Heart right ventricle (tissue), 16 donors: ENCODE measurements around the gene MB21D2. TPM values are rescaled to one million over a fixed set of nuclear protein-coding genes. Genes with fewer than 3 reads are reported as not detected.
A peak's percentile ranks its signal among the peaks of the same experiment; 100 is the strongest.

Experiments used
- ATAC-seq, 8 donors: fragments of 200-7000 bp; cut with Tn5 transposase; one replicate each; pipeline ENCODE4 v1.9.1; 2020; ENCODE audit warnings: mild to moderate bottlenecking in 8 of 8, moderate library complexity in 8 of 8, moderate number of reproducible peaks in 1 of 8
- DNase-seq, 2 donors: peaks; one replicate each; pipeline ENCODE4 v3.0.0-alpha.2; 2020
- H3K27ac ChIP-seq, 10 donors: fragments of 200-600 bp; sonication (generic) in 2 of 10; one replicate each; pipeline versions ENCODE4 v1.5.0 to v1.8.0; 2020 to 2022; ENCODE audit warnings: mild to moderate bottlenecking in 3 of 10
- H3K27me3 ChIP-seq, 7 donors: fragments of 200-600 bp; one replicate each; pipeline ENCODE4 v1.8.0; 2021 to 2022; ENCODE audit warnings: mild to moderate bottlenecking in 2 of 7
- H3K36me3 ChIP-seq, 9 donors: fragments of 200-600 bp; sonication (generic) in 1 of 9; one replicate each; pipeline versions ENCODE4 v1.5.0 to v1.8.0; 2020 to 2022; ENCODE audit warnings: mild to moderate bottlenecking in 2 of 9
- H3K4me1 ChIP-seq, 9 donors: fragments of 200-600 bp; sonication (generic) in 1 of 9; one replicate each; pipeline versions ENCODE4 v1.5.0 to v1.8.0; 2020 to 2022; ENCODE audit warnings: mild to moderate bottlenecking in 4 of 9
- H3K4me3 ChIP-seq, 10 donors: fragments of 200-600 bp; sonication (generic) in 2 of 10; one replicate each; pipeline versions ENCODE4 v1.5.0 to v1.8.0; 2020 to 2022; ENCODE audit warnings: mild to moderate bottlenecking in 7 of 10, moderate library complexity in 2 of 10
- H3K9me3 ChIP-seq, 11 donors: fragments of 200-600 bp in 10 of 11; sonication (generic) in 2 of 11; one replicate each; pipeline versions ENCODE4 v1.5.0 to v1.8.0; 2013 to 2022; ENCODE audit warnings: mild to moderate bottlenecking in 2 of 11, control low read depth in 1 of 11, moderate library complexity in 1 of 11
- WGBS, 2 donors: extraction: QIAGEN DNeasy Blood & Tissue Kit; methylation state at CpG; one replicate each; pipeline ENCODE4 v1.1.7; 2013; ENCODE audit warnings: inconsistent platforms in 1 of 2; 5-methylcytosine and 5-hydroxymethylcytosine counted together
- intact Hi-C, 10 donors: fragments of 100-400 bp; cut with DNase I; formaldehyde crosslinking; loops; one replicate each; pipeline versions ENCODE4 v1.11.1 to v1.14.2; 2022
- polyA plus RNA-seq, 2 donors: library from polyadenylated mRNA; stranded (reverse); fragments of 200-250 nt; gene quantifications; one replicate each; pipeline ENCODE4 v1.2.3, GENCODE V29; 2013
- total RNA-seq, 10 donors: library from RNA; stranded (reverse); fragmentation: NEBNext Ultra II Directional in 3 of 10; extraction: Animal tissue kit (Norgen Biotek cat#: 25700) in 3 of 10; gene quantifications; one replicate each; pipeline versions ENCODE4 v1.2.1 to v1.2.4, GENCODE V29; 2021 to 2023
- TF ChIP-seq, protein P1 (sequence below), 9 donors: fragments of 200-600 bp; sonication (generic) in 2 of 9; IDR thresholded peaks; one replicate each; pipeline versions ENCODE4 v1.5.0 to v1.8.0; 2021 to 2022; ENCODE audit warnings: antibody characterized with exemption in 9 of 9, mild to moderate bottlenecking in 5 of 9, moderate library complexity in 1 of 9
- donor health status: Arrhythmogenic right ventricular cardiomyopathy.
- donor health status: ischemic (EF 13 %, LVEDD 7.1; RV severe dilation, severe dysfunction).
- donor health status: healthy with polysubstance abuse.
- donor health status: DM: no; HTN: yes; CAD: no.
- donor health status: DM: no; HTN: no; CAD: no.
- donor health status: ischemic (EF 25% LVEDD 6.9; RV normal size, moderate dysfunction).
- donor health status: ischemic (EF 25% LVEDD 5.7; RV mildly dilated, moderate dysfunction).
- donor health status: healthy.
- donor health status: DM: yes; HTN: yes; CAD: no.
- donor health status: Ischemic cardiomyopathy.
- donor health status: ischemic (EF 35%, LVEDD 5.7; RV mildly dilated, moderate dysfunction).
- donor health status: nonischemic (EF 11% LVEDD 7.7; RV severe dilation, severe dysfunction).
- donor health status: DM: yes; HTN: yes; CAD: no.
- donor health status: PGD.
- donor health status: ischemic (EF 29% LVEDD 5.4; RV normal size, mild dysfunction).
- donor health status: nonischemic (EF 23%, LVEDD 6.1; RV moderate dilation, normal function).

Gene MB21D2
- total and polyA plus RNA-seq, 12 donors = 0.80 to 4.4 (median 2.8) TPM

DNA sequence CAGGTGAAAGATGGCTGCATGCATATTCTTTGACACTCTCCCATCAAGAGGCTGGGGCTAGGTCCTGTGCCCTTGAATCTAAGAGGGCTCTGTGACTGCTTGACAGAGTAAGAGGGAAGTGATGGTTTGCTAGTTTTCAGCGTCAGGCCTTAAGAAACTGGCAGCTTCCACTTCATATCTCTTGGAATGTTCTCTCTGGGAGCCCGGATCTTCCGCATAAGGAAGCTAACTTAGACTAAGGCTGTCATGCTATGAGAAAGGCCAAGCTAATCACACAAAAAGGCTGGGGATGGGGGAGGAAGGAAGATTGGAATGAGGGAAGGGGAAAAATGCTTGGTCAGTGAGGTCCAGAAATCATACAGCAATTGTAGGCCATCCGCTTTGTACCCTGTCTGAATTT is 50.0 kb downstream of the MB21D2 start:
- H3K4me3 ChIP-seq = no peak overlapping the region
- H3K27me3 ChIP-seq = no peaks in the 10 kb centered on the region
- H3K4me1 ChIP-seq = peaks cover 8 to 62% (median 32%) of the 10 kb centered on the region in 9 donors
- H3K9me3 ChIP-seq = peaks cover 0 to 4% (median 0%) of the 10 kb centered on the region in 11 donors
- no peaks in the 10 kb centered on the region for H3K36me3 ChIP-seq
- peak overlapping the region in 3 of 10 donors; percentile 21 to 41 (median 40) for H3K27ac ChIP-seq
- TF ChIP-seq, protein P1, sequence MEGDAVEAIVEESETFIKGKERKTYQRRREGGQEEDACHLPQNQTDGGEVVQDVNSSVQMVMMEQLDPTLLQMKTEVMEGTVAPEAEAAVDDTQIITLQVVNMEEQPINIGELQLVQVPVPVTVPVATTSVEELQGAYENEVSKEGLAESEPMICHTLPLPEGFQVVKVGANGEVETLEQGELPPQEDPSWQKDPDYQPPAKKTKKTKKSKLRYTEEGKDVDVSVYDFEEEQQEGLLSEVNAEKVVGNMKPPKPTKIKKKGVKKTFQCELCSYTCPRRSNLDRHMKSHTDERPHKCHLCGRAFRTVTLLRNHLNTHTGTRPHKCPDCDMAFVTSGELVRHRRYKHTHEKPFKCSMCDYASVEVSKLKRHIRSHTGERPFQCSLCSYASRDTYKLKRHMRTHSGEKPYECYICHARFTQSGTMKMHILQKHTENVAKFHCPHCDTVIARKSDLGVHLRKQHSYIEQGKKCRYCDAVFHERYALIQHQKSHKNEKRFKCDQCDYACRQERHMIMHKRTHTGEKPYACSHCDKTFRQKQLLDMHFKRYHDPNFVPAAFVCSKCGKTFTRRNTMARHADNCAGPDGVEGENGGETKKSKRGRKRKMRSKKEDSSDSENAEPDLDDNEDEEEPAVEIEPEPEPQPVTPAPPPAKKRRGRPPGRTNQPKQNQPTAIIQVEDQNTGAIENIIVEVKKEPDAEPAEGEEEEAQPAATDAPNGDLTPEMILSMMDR (IDR thresholded peaks at IDR 0.05) = no peak
- ATAC-seq (peak in 6 of 8 donors; percentile 22 to 63 (median 48)), DNase-seq (no peak)
- 57 to 69% methylated on average over 4 of the region's 4 CpGs for WGBS, 2 donors
- intact Hi-C loops = loop anchor here in 3 of 10 donors (5.0 to 10.0 kb wide), 2 partner anchors 47 to 50 kb away; partner anchors contain the start of gene MB21D2 (in 3 of the 3)

DNA sequence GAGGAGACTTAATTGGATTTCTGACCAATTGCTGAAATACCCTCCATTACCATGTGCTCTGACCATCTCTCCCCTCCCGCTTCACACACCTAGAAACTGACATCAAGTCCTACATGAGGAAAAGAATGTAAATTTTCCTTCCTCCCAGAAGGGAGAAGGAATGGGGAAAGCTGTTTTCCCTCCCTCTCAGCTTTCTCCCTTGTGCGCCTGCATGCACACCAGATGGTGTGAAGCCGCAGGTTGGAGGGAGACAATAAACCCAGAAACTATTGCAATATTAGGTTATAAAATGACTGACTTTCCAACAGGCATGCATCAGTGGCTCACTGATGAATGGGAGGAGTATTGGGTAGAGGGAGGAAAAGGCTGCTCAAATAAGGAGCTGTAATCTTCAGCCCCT is 50.9 kb downstream of the MB21D2 start:
- no peak for ATAC-seq
- 97 to 99% methylated on average over 3 of the region's 3 CpGs for WGBS, 2 donors
- Histone ChIP-seq H3K27me3 (no peaks in the 10 kb centered on the region), H3K4me1 (peaks cover 8 to 62% (median 32%) of the 10 kb centered on the region in 9 donors), H3K9me3 (peaks cover 0 to 5% (median 0%) of the 10 kb centered on the region in 11 donors), H3K27ac (peak overlapping the region in 1 of 10 donors; percentile 21), H3K4me3 (no peak overlapping the region), H3K36me3 (no peaks in the 10 kb centered on the region)
- intact Hi-C loops = loop anchor here in 3 of 10 donors (5.0 to 10.0 kb wide), 2 partner anchors 48 to 50 kb away; partner anchors contain the start of gene MB21D2 (in 3 of the 3)
- TF ChIP-seq, protein P1 (IDR thresholded peaks at IDR 0.05) = no peak
- DNase-seq = no peak

DNA sequence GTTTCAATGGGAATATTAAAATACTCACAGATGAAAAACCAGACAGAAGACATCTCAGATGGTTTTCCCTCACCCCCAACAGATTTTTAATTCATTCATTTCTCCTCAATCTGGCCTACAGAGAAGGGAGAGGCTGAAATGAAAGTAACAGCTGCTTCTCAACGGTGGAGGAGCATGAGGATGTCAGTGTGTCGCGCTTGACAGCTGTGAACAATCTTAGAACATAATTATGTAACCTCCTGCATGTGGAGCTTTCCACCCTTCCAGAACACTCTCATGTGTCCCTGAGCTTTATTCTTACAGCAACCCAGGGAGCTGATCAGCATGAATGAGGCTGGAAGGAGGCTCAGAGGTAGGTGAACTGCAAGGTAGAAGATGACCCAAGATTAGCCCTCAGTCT is 52.7 kb downstream of the MB21D2 start:
- Histone ChIP-seq H3K36me3 (no peaks in the 10 kb centered on the region), H3K4me1 (peaks cover 4 to 48% (median 23%) of the 10 kb centered on the region in 9 donors), H3K27ac (peak overlapping the region in 2 of 10 donors; percentile 1 to 20), H3K4me3 (no peak overlapping the region), H3K27me3 (no peaks in the 10 kb centered on the region), H3K9me3 (peaks cover 0 to 5% (median 0%) of the 10 kb centered on the region in 11 donors)
- WGBS, 2 donors = 39 to 44% methylated on average over 3 of the region's 3 CpGs
- intact Hi-C loops = loop anchor here in 3 of 10 donors (5.0 to 10.0 kb wide), 2 partner anchors 50 to 52 kb away; partner anchors contain the start of gene MB21D2 (in 3 of the 3)
- peak in 7 of 8 donors; percentile 67 to 83 (median 76) for ATAC-seq
- DNase-seq = peak in 1 of 2 donors; percentile 38
- TF ChIP-seq, protein P1 (IDR thresholded peaks at IDR 0.05) = no peak

GRCh38 chr3:192863091-192863420 is 54.6 kb downstream of the MB21D2 start:
- WGBS, 2 donors = 82 to 87% methylated on average over 4 of the region's 4 CpGs
- intact Hi-C loops = loop anchor here in 2 of 10 donors (10.0 kb wide), 1 partner anchor 52 kb away; the partner anchor contains the start of gene MB21D2 (in 2 of the 2)

More at GRCh38 chr3:192863091-192863420, 54.6 kb downstream of the MB21D2 start:
- Histone ChIP-seq H3K27ac (no peak overlapping the region), H3K9me3 (peaks cover 0 to 5% (median 0%) of the 10 kb centered on the region in 11 donors), H3K4me3 (no peak overlapping the region), H3K4me1 (peaks cover 0 to 54% (median 24%) of the 10 kb centered on the region in 9 donors), H3K36me3 (no peaks in the 10 kb centered on the region), H3K27me3 (no peaks in the 10 kb centered on the region)
- ATAC-seq (no peak), DNase-seq (no peak)
- TF ChIP-seq, protein P1 (IDR thresholded peaks at IDR 0.05) = no peak
